Measurements from ENCODE around the gene PSEN1.

- TF ChIP-seq POLR2AphosphoS5 (IDR thresholded peaks at IDR 0.05) (no peak), POLR2A (IDR thresholded peaks at IDR 0.05) (no peak), CTCF (IDR thresholded peaks at IDR 0.05) (no peak)
Measured at GRCh38 chr14:73217411-73217810, 81.1 kb downstream of the PSEN1 start.

All from gastroesophageal sphincter (tissue), 3 donors.